PFSK-1 (cell line): ENCODE data around the gene ADAMTS17.

ENCODE experiments used
- FOXP2 ChIP-seq: optimal IDR thresholded peaks from 2 replicates; pipeline ENCODE3; 2011; ENCODE audit warnings: borderline replicate concordance, control low read depth, inconsistent platforms; ENCODE audit not compliant: insufficient read depth; ENCODE audit errors: extremely low read length, extremely low read depth
- POLR2AphosphoS5 ChIP-seq: IDR thresholded peaks from 2 replicates; pipeline ENCODE4 v1.6.1; 2012; ENCODE audit warnings: low read depth, mild to moderate bottlenecking, control low read depth, low read length, moderate library complexity
- REST ChIP-seq, 2 experiments: IDR thresholded peaks; 2 replicates each; pipeline versions ENCODE4 v1.6.1 to v1.8.0; 2011 to 2012; ENCODE audit warnings: low read depth in 2 of 2, low read length in 2 of 2, control low read depth in 1 of 2, inconsistent platforms in 1 of 2, mild to moderate bottlenecking in 1 of 2, moderate library complexity in 1 of 2; ENCODE audit not compliant: insufficient read depth in 1 of 2
- SIN3A ChIP-seq: IDR thresholded peaks from 2 replicates; pipeline ENCODE4 v1.6.1; 2012; ENCODE audit warnings: mild to moderate bottlenecking, low read length, moderate library complexity, borderline replicate concordance; ENCODE audit not compliant: insufficient read depth
- TAF1 ChIP-seq: IDR thresholded peaks from 2 replicates; pipeline ENCODE4 v1.6.1; 2012; ENCODE audit warnings: low read length, control low read depth, borderline replicate concordance; ENCODE audit not compliant: insufficient read depth

ADAMTS17 gene

GRCh38 chr15:100318880-100319279, 22.9 kb downstream of the ADAMTS17 start:
- no peak for TF ChIP-seq FOXP2
- no peak for TF ChIP-seq TAF1
- no peak for TF ChIP-seq POLR2AphosphoS5
- no peak for TF ChIP-seq SIN3A
- no peak for TF ChIP-seq REST (IDR thresholded peaks at IDR 0.05; ENCODE audit: insufficient read depth in 1 of 2, low read depth in 2 of 2, low read length in 2 of 2)

GRCh38 chr15:100314809-100315400, 26.9 kb downstream of the ADAMTS17 start:
- TF ChIP-seq SIN3A: no peak
- no peak for TF ChIP-seq REST (IDR thresholded peaks at IDR 0.05; ENCODE audit: insufficient read depth in 1 of 2, low read depth in 2 of 2, low read length in 2 of 2)
- no peak for TF ChIP-seq POLR2AphosphoS5
- no peak for TF ChIP-seq TAF1
- TF ChIP-seq FOXP2: no peak

GRCh38 chr15:100311833-100312476, 29.8 kb downstream of the ADAMTS17 start:
- TF ChIP-seq FOXP2: no peak
- TF ChIP-seq POLR2AphosphoS5: no peak
- TF ChIP-seq REST (IDR thresholded peaks at IDR 0.05; ENCODE audit: insufficient read depth in 1 of 2, low read depth in 2 of 2, low read length in 2 of 2): no peak
- no peak for TF ChIP-seq SIN3A
- no peak for TF ChIP-seq TAF1

GRCh38 chr15:100311154-100311625, 30.6 kb downstream of the ADAMTS17 start:
- TF ChIP-seq SIN3A: no peak
- TF ChIP-seq POLR2AphosphoS5: no peak
- no peak for TF ChIP-seq TAF1
- TF ChIP-seq REST (IDR thresholded peaks at IDR 0.05; ENCODE audit: insufficient read depth in 1 of 2, low read depth in 2 of 2, low read length in 2 of 2): no peak
- no peak for TF ChIP-seq FOXP2
